Activated CD8-positive, alpha-beta T cell treated with anti-CD3 and anti-CD28 coated beads for 36 hours (primary cell): ENCODE data around the gene NFATC3. TPM values are rescaled to one million over a fixed set of nuclear protein-coding genes. Genes with fewer than 3 reads are reported as not detected.
A peak's percentile ranks its signal among the peaks of the same experiment; 100 is the strongest.

Source experiments
- ATAC-seq: fragments of 200-7000 bp; cut with Tn5 transposase; one replicate; pipeline ENCODE4 v1.10.0; 2021; ENCODE audit warnings: mild to moderate bottlenecking, moderate library complexity
- CTCF ChIA-PET: fragments of 350-600 bp; sonication (Branson Sonifier 250); formaldehyde crosslinking; loops from one replicate; lab custom pipeline; 2021; ENCODE audit warnings: antibody characterized with exemption; lab: Charles Lee
- POLR2A ChIA-PET: fragments of 350-600 bp; sonication (Branson Sonifier 250); formaldehyde crosslinking; loops from one replicate; lab custom pipeline; 2021; ENCODE audit warnings: antibody characterized with exemption; lab: Charles Lee
- DNase-seq: peaks from one replicate; pipeline ENCODE4 v3.0.0-alpha.2; 2020
- H3K27ac Mint-ChIP-seq: one replicate; pipeline ENCODE4 v1.8.0; 2021; ENCODE audit warnings: mild to moderate bottlenecking, mixed read lengths
- H3K27me3 Mint-ChIP-seq: one replicate; pipeline ENCODE4 v1.8.0; 2021; ENCODE audit warnings: mixed read lengths
- H3K36me3 Mint-ChIP-seq: one replicate; pipeline ENCODE4 v1.8.0; 2021; ENCODE audit warnings: low read depth, mixed read lengths
- H3K4me1 Mint-ChIP-seq: one replicate; pipeline ENCODE4 v1.8.0; 2021; ENCODE audit warnings: low read depth, mixed read lengths
- H3K4me3 Mint-ChIP-seq: one replicate; pipeline ENCODE4 v1.8.0; 2021; ENCODE audit warnings: mild to moderate bottlenecking, moderate library complexity, mixed read lengths
- H3K9me3 Mint-ChIP-seq: one replicate; pipeline ENCODE4 v1.8.0; 2021; ENCODE audit warnings: mixed read lengths
- intact Hi-C: fragments of 100-400 bp; cut with micrococcal nuclease; formaldehyde crosslinking; loops from one replicate; pipeline ENCODE4 v1.10.0; 2022
- total RNA-seq, 2 experiments: library from RNA; stranded (reverse); gene quantifications; one replicate each; pipeline ENCODE4 v1.2.3, GENCODE V29; 2021
- TF ChIP-seq, protein P1 (sequence below): fragments of 200-600 bp; IDR thresholded peaks from one replicate; pipeline ENCODE4 v1.8.0; 2022; ENCODE audit warnings: antibody characterized with exemption, mild to moderate bottlenecking

NFATC3 gene
- total RNA-seq, 2 experiments from 2014 or later: 102 to 104 TPM

DNA sequence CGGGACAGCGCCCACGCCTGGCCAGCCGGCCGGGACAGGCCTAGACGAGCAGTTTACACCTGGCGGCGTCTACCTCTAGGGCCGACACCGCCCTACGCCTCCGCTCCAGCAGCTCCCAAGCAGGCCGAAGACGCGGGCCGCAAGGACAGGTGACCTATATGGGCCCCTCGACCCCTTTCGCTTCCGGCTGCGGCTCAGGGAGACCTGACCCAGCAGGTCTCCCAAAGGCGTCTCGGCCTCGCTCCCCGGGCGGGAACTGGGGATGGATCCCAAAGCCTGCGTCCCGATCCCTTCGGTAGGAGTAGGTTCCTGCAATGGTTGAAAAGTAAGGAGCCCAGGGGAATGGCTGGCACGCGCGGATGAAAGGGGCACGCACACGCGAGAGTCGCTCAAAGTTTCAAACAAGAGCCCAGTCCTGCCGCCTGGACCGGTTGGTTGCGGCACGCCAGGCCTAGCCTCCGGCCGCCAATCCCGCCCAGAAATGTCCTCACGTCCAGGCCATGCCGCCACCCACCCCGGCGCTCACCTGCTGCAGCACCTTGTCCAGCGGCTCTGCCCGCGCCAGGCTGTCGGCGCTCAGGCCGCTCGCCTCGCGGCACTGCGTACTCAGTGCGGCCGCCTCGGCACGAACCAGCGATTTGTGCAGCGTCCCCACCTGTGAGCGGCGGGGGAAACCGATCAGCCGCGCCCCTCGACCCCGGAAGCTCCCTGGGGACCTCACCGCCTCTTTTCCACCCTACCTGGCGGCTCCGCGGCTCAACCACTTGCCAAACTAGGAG, 150.1 kb downstream of the NFATC3 start:
- ChIA-PET POLR2A (interaction anchor here (0.9 to 3.0 kb wide), 3 partner anchors 8 to 13 kb away, joined by 3 to 17 read pairs (median 10); partner anchors contain the start of gene PLA2G15), CTCF (interaction anchor here (0.9 to 1.5 kb wide), 2 partner anchors 94 to 141 kb away, joined by 3 to 5 read pairs; no protein-coding TSS in a partner anchor)
- H3K4me3 Mint-ChIP-seq: peak overlapping the region; percentile 27
- peaks cover 1% of the 10 kb centered on the region for H3K36me3 Mint-ChIP-seq
- ATAC-seq (no peak), DNase-seq (peak; percentile 23)
- TF ChIP-seq, protein P1, sequence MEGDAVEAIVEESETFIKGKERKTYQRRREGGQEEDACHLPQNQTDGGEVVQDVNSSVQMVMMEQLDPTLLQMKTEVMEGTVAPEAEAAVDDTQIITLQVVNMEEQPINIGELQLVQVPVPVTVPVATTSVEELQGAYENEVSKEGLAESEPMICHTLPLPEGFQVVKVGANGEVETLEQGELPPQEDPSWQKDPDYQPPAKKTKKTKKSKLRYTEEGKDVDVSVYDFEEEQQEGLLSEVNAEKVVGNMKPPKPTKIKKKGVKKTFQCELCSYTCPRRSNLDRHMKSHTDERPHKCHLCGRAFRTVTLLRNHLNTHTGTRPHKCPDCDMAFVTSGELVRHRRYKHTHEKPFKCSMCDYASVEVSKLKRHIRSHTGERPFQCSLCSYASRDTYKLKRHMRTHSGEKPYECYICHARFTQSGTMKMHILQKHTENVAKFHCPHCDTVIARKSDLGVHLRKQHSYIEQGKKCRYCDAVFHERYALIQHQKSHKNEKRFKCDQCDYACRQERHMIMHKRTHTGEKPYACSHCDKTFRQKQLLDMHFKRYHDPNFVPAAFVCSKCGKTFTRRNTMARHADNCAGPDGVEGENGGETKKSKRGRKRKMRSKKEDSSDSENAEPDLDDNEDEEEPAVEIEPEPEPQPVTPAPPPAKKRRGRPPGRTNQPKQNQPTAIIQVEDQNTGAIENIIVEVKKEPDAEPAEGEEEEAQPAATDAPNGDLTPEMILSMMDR: no peak
- no peaks in the 10 kb centered on the region for H3K27me3 Mint-ChIP-seq
- H3K9me3 Mint-ChIP-seq: no peaks in the 10 kb centered on the region
- H3K4me1 Mint-ChIP-seq: peaks cover 36% of the 10 kb centered on the region
- no peak overlapping the region for H3K27ac Mint-ChIP-seq
- intact Hi-C loops: no loop called here

DNA sequence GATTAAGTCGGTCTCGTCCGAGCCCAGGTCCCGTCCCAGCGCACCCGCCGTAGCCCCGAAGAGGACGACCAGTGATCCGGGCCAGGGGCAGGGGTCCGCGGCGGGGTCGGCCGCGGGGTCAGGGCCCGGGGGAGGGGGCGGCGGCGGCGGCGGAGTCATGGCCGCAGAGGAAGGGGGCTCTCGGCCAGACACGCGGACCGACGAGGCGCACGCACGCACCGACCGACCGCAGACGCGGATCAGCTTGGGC, 150.6 kb downstream of the NFATC3 start, which contains the start of gene ESRP2:
TSS of gene ESRP2 (minus strand) at position 241 of the 250 bp plus-strand sequence. CDS start at position 159, 82 bp downstream.
- intact Hi-C loops: no loop called here
- H3K4me3 Mint-ChIP-seq: peak within 1 kb of the TSS; percentile 87
- DNase-seq (no peak), ATAC-seq (no peak)
- ChIA-PET CTCF (no interaction called here), POLR2A (interaction anchor here (0.9 to 3.0 kb wide), 3 partner anchors 8 to 13 kb away, joined by 3 to 17 read pairs (median 10); partner anchors contain the start of gene PLA2G15)
- H3K4me1 Mint-ChIP-seq: peaks cover 36% of the 10 kb centered on the region
- no peaks in the 10 kb centered on the region for H3K27me3 Mint-ChIP-seq
- peak within 1 kb of the TSS; percentile 94 for H3K27ac Mint-ChIP-seq
- TF ChIP-seq, protein P1: no peak
- no peaks in the 10 kb centered on the region for H3K9me3 Mint-ChIP-seq
- no peaks in the 10 kb centered on the region for H3K36me3 Mint-ChIP-seq

DNA sequence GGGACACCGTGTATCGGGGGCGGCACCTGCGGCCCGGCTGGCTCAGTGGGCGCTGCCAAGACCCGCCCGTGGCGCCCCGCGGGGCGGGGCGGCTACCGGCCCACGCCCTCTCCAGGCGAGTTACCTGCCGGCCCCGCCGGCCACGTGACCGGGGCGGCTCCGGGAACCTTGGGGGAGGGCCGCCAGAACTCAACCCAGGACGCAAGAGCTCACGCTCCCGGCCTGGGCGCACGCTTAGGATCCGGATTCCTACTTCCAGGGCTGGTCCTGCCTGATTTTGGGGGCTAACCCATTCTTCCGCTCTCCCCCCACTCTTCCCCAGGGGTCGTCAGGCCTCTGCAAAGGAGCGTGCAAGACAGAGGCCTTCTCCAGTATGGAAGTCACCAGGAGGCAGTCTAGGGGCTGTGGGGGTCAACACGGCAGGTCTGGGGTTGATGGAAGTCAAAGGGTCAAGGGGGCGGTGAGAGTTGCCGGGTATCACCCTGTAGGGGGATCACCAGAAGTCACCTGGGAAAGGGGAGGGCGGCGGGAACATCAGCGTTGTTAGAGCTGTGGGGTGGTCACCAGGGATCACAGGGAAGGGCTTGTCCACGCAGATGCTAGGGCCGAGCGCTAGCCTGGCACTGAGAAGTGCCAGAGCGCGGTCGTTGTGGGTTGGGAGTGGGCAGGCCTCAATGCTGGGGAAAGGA, 151.1 kb downstream of the NFATC3 start:
- H3K9me3 Mint-ChIP-seq: no peaks in the 10 kb centered on the region
- CTCF ChIA-PET: interaction anchor here (0.7 to 1.3 kb wide), 4 partner anchors 8 to 143 kb away, joined by 3 to 8 read pairs (median 3); partner anchors contain the start of genes PRMT7, SLC7A6 and SLC7A6OS
- no peaks in the 10 kb centered on the region for H3K27me3 Mint-ChIP-seq
- peak overlapping the region; percentile 94 for H3K27ac Mint-ChIP-seq
- no peaks in the 10 kb centered on the region for H3K36me3 Mint-ChIP-seq
- peaks cover 36% of the 10 kb centered on the region for H3K4me1 Mint-ChIP-seq
- no peak for ATAC-seq
- peak; percentile 57 for DNase-seq
- TF ChIP-seq, protein P1: no peak
- H3K4me3 Mint-ChIP-seq: peak overlapping the region; percentile 87
- intact Hi-C loops: no loop called here
- POLR2A ChIA-PET: interaction anchor here (0.8 to 3.0 kb wide), 10 partner anchors 9 to 674 kb away, joined by 3 to 17 read pairs (median 4); partner anchors contain the start of genes PLA2G15, PRMT7, SLC7A6 and SLC7A6OS

DNA sequence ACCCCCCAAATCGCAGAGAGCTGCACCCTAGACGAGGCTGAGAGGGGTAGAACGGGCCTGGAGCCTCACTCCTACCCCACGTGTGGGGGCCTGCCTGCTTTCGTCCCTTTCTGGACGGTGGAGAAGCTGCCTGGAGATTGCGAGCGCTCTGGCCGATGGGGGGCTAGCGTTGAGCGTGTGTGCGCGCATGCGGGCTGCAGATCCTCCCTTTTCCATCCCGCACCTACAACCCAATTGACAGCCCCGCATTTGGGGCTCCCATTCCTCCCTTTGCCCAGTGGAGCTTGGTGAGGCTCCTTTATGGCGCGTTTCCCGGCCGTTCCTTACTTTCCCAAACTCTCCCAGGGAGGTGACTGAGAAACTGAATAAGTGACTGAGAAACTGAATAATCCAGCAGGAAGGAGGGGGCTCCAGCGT, 151.7 kb downstream of the NFATC3 start:
- Mint-ChIP-seq H3K36me3 (no peaks in the 10 kb centered on the region), H3K4me3 (peak overlapping the region; percentile 87), H3K9me3 (no peaks in the 10 kb centered on the region), H3K27me3 (no peaks in the 10 kb centered on the region), H3K4me1 (peaks cover 36% of the 10 kb centered on the region), H3K27ac (peak overlapping the region; percentile 94)
- CTCF ChIA-PET: interaction anchor here (0.7 to 2.9 kb wide), 8 partner anchors 8 to 144 kb away, joined by 3 to 20 read pairs (median 4); partner anchors contain the start of genes PRMT7, SLC7A6 and SLC7A6OS
- intact Hi-C loops: no loop called here
- POLR2A ChIA-PET: interaction anchor here (0.8 to 3.0 kb wide), 13 partner anchors 8 to 674 kb away, joined by 3 to 17 read pairs (median 3); partner anchors contain the start of genes NFATC3, PLA2G15, PRMT7 and SLC7A6
- DNase-seq (peak; percentile 48), ATAC-seq (peak; percentile 5)
- TF ChIP-seq, protein P1: no peak
